OCI-LY3 (cell line): ENCODE data around the gene RGS9.
"Not testable (repeated sequence)": the region's sequence is repeated elsewhere in the genome, so short reads cannot be mapped to it uniquely, and the experiment has no call there.

Experiments used
- H2AFZ ChIP-seq: fragments of 200-600, 300-600 bp; shearing (Covaris generic); 2 replicates; pipeline ENCODE4 v1.6.0; 2014; ENCODE audit warnings: antibody characterized with exemption, low read depth, low read length
- H3K27ac ChIP-seq: fragments of 200-600, 300-600 bp; sonication (generic); 2 replicates; pipeline ENCODE4 v1.5.1; 2014; ENCODE audit warnings: mild to moderate bottlenecking, low read length, moderate library complexity, mixed read lengths
- H3K27me3 ChIP-seq: fragments of 200-600, 300-600 bp; sonication (generic); 2 replicates; pipeline ENCODE4 v1.6.1; 2014; ENCODE audit warnings: low read depth, low read length, mixed read lengths
- H3K36me3 ChIP-seq: fragments of 200-600, 300-600 bp; sonication (generic); replicated peaks from 2 replicates; pipeline ENCODE3; 2014; ENCODE audit warnings: low read depth, low read length, mixed read lengths
- H3K4me1 ChIP-seq: fragments of 300-600, 200-600 bp; sonication (generic); 2 replicates; pipeline ENCODE4 v1.6.1; 2014; ENCODE audit warnings: low read length, mixed read lengths
- H3K4me2 ChIP-seq: fragments of 200-600, 300-600 bp; sonication (generic); 2 replicates; pipeline ENCODE4 v1.6.1; 2014; ENCODE audit warnings: low read length, mixed read lengths
- H3K4me3 ChIP-seq: fragments of 300-600, 200-600 bp; sonication (generic); 2 replicates; pipeline ENCODE4 v1.5.1; 2014; ENCODE audit warnings: antibody characterized with exemption, mild to moderate bottlenecking, low read length, moderate library complexity
- H3K79me2 ChIP-seq: fragments of 300-600, 200-600 bp; shearing (Covaris generic); 2 replicates; pipeline ENCODE4 v1.6.1; 2014; ENCODE audit warnings: mild to moderate bottlenecking, low read length, mixed read lengths
- H3K9ac ChIP-seq: fragments of 300-600, 200-600 bp; shearing (Covaris generic); 2 replicates; pipeline ENCODE4 v1.6.0; 2014; ENCODE audit warnings: mild to moderate bottlenecking, low read length, moderate library complexity
- H3K9me3 ChIP-seq: fragments of 200-600, 300-600 bp; shearing (Covaris generic); 2 replicates; pipeline ENCODE4 v1.6.1; 2014; ENCODE audit warnings: low read length, mixed read lengths; ENCODE audit not compliant: insufficient read depth
- H4K20me1 ChIP-seq: fragments of 200-600, 300-600 bp; sonication (generic); 2 replicates; pipeline ENCODE4 v1.6.1; 2016; ENCODE audit warnings: low read length, mixed read lengths; ENCODE audit not compliant: insufficient read depth
- EZH2phosphoT487 ChIP-seq: fragments of 200-600 bp; shearing (Covaris generic); IDR thresholded peaks from 2 replicates; pipeline ENCODE4 v1.6.1; 2018; ENCODE audit warnings: antibody characterized with exemption, mixed run types, low read depth
- TF ChIP-seq, protein P1 (sequence below): fragments of 200-600, 300-600 bp; sonication (generic); IDR thresholded peaks from 2 replicates; pipeline ENCODE4 v1.5.1; 2014; ENCODE audit warnings: antibody characterized with exemption, low read length, low read depth

RGS9 gene

DNA sequence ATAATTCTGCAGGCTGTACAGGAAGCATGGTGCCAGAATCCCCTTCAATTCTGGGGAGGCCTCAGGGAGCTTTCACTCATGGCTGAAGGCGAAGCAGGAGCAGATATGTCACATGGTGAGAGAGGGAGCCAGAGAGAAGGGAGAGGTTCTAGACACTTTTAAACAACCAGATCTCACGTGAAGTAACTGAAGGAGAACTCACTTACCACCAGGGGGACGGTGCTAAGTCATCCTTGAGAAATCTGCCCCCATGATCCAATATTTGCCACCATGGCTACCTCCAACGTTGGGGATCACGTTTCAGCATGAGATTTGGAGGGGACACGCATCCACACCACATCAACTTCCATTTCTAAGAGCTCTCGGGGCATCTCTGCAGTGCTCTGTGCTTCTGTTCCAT is 43.2 kb upstream of the RGS9 start:
- H3K79me2 ChIP-seq = no peaks in the 10 kb centered on the region
- H3K36me3 ChIP-seq = no peaks in the 10 kb centered on the region
- H3K9me3 ChIP-seq = no peaks in the 10 kb centered on the region
- H2AFZ ChIP-seq = no peak overlapping the region
- H3K9ac ChIP-seq = no peak overlapping the region
- no peak overlapping the region for H3K4me3 ChIP-seq
- H4K20me1 ChIP-seq = no peaks in the 10 kb centered on the region
- H3K27ac ChIP-seq = no peak overlapping the region
- peaks cover under 1% of the 10 kb centered on the region for H3K4me1 ChIP-seq
- TF ChIP-seq, protein P1, sequence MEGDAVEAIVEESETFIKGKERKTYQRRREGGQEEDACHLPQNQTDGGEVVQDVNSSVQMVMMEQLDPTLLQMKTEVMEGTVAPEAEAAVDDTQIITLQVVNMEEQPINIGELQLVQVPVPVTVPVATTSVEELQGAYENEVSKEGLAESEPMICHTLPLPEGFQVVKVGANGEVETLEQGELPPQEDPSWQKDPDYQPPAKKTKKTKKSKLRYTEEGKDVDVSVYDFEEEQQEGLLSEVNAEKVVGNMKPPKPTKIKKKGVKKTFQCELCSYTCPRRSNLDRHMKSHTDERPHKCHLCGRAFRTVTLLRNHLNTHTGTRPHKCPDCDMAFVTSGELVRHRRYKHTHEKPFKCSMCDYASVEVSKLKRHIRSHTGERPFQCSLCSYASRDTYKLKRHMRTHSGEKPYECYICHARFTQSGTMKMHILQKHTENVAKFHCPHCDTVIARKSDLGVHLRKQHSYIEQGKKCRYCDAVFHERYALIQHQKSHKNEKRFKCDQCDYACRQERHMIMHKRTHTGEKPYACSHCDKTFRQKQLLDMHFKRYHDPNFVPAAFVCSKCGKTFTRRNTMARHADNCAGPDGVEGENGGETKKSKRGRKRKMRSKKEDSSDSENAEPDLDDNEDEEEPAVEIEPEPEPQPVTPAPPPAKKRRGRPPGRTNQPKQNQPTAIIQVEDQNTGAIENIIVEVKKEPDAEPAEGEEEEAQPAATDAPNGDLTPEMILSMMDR = no peak
- no peak for TF ChIP-seq EZH2phosphoT487
- peaks cover 17% of the 10 kb centered on the region for H3K27me3 ChIP-seq
- H3K4me2 ChIP-seq = no peak overlapping the region

DNA sequence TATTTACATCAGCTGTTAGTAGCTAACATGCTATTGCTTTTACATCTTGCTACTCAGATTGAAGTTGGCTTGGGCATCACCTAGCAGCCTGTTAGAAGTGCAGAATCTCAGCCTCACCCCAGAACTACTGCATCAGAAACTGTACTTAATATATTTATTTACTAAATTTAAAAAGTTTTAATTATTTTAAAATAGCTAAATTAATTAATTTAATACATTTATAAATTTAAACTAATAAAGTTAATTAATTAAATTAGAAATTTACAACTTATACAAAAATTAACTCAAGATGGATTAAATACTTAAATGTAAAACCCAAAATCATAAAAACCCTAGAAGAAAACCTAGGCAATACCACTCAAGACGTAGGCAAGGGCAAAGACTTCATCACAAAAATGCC is 41.7 kb upstream of the RGS9 start:
- Histone ChIP-seq H3K9ac (no peak overlapping the region), H2AFZ (no peak overlapping the region), H3K79me2 (no peaks in the 10 kb centered on the region), H3K27me3 (peaks cover 15% of the 10 kb centered on the region), H4K20me1 (no peaks in the 10 kb centered on the region), H3K36me3 (no peaks in the 10 kb centered on the region), H3K4me2 (no peak overlapping the region), H3K4me3 (no peak overlapping the region), H3K27ac (no peak overlapping the region), H3K4me1 (peaks cover 7% of the 10 kb centered on the region), H3K9me3 (no peaks in the 10 kb centered on the region)
- TF ChIP-seq EZH2phosphoT487 = no peak
- TF ChIP-seq, protein P1 = no peak

DNA sequence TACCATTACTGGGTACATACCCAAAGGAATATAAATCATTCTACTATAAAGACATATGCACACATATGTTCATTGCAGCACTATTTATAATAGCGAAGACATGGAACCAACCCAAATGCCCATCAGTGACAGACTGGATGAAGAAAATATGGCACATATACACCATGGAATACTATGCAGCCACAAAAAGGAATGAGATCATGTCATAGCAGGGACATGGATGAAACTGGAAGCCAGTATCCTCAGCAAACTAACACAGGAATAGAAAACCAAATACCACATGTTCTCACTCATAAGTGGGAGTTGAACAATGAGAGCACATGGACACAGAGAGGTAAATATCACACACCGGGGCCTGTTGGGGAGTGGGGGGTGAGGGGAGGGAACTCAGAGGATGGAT is 40.8 kb upstream of the RGS9 start:
- not testable (repeated sequence) for H3K4me2 ChIP-seq, H3K4me3 ChIP-seq, H3K27ac ChIP-seq

DNA sequence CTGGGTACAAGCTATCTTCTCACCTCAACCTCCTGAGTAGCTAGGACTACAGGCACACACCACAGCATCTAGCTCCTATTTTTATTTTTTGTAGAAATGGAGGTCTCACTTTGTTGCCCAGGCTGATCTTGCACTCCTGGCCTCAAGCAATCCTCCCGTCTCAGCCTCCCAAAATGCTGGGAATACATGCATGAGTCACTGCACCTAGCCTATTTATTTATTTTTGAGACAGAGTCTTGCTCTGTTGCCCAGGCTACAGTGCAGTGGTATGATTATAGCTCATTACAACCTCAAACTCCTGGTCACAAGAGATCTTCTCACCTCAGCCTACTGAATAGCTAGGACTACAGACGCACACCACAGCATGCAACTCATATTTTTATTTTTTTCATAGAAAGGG is 40.1 kb upstream of the RGS9 start:
- peaks cover 14% of the 10 kb centered on the region for H3K4me1 ChIP-seq
- no peaks in the 10 kb centered on the region for H3K79me2 ChIP-seq
- H3K9me3 ChIP-seq = no peaks in the 10 kb centered on the region
- no peak overlapping the region for H2AFZ ChIP-seq
- no peak overlapping the region for H3K4me2 ChIP-seq
- H3K27ac ChIP-seq = no peak overlapping the region
- no peak for TF ChIP-seq EZH2phosphoT487
- TF ChIP-seq, protein P1 = no peak
- H4K20me1 ChIP-seq = no peaks in the 10 kb centered on the region
- no peak overlapping the region for H3K9ac ChIP-seq
- H3K4me3 ChIP-seq = no peak overlapping the region
- H3K27me3 ChIP-seq = peaks cover 8% of the 10 kb centered on the region; the same call in 1 of the 2 replicates
- H3K36me3 ChIP-seq = no peaks in the 10 kb centered on the region

More for the DNA sequence above, 40.8 kb upstream of the RGS9 start:
- not testable (repeated sequence) for H3K9me3 ChIP-seq, H3K9ac ChIP-seq, H3K36me3 ChIP-seq, H3K27me3 ChIP-seq, H2AFZ ChIP-seq, H4K20me1 ChIP-seq, H3K79me2 ChIP-seq
- peaks cover 13% of the 10 kb centered on the region for H3K4me1 ChIP-seq

DNA sequence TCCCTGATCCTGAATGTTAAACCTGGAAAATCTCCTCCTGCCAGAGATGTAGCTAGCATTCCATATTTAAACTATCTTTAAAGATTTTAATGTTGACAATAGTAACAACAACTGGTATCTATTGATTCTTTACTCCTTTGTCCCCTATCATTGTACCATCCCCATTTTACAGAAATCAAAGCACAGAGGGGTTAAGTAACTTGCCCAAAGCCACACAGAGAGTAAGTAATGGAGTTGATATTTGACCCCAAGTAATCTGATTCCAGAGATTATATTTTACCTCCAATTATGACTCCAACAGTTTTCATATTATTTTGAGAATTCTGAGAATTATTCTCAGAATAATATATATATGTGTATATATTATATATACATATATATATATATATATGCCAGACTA is 37.7 kb upstream of the RGS9 start:
- no peak overlapping the region for H3K27ac ChIP-seq
- H3K4me2 ChIP-seq = peak overlapping the region; percentile 82
- peaks cover 14% of the 10 kb centered on the region for H3K4me1 ChIP-seq
- no peak overlapping the region for H2AFZ ChIP-seq
- no peak for TF ChIP-seq EZH2phosphoT487
- TF ChIP-seq, protein P1 = no peak
- no peaks in the 10 kb centered on the region for H4K20me1 ChIP-seq
- H3K27me3 ChIP-seq = peaks cover 8% of the 10 kb centered on the region; the same call in 1 of the 2 replicates
- no peaks in the 10 kb centered on the region for H3K9me3 ChIP-seq
- H3K4me3 ChIP-seq = peak overlapping the region; percentile 26; the same call in 1 of the 2 replicates
- no peaks in the 10 kb centered on the region for H3K79me2 ChIP-seq
- H3K36me3 ChIP-seq = no peaks in the 10 kb centered on the region
- H3K9ac ChIP-seq = no peak overlapping the region
